Hypothalamus (tissue), 51 donors: ENCODE results near the gene ZNF536.
"Not testable (repeated sequence)": the region's sequence is repeated elsewhere in the genome, so short reads cannot be mapped to it uniquely, and the experiment has no call there.

ENCODE experiments used
- DNase-seq, 51 donors: peaks; one replicate each; lab custom pipeline; 2025; lab: John Stamatoyannopoulos, UW

ZNF536 gene

GRCh38 chr19:30407068-30407709, 35.0 kb downstream of the ZNF536 start:
- DNase-seq: no peak

- DNase-seq: no peak
These were observed 36.6 kb downstream of the ZNF536 start for GRCh38 chr19:30408734-30409301.

GRCh38 chr19:30411714-30412113, 39.5 kb downstream of the ZNF536 start:
- DNase-seq: no peak

GRCh38 chr19:30416375-30416774, 44.2 kb downstream of the ZNF536 start:
- no peak for DNase-seq

GRCh38 chr19:30417166-30417565, 45.0 kb downstream of the ZNF536 start:
- not testable (repeated sequence) for DNase-seq

- DNase-seq: peak in 24 of 51 donors; percentile 4 to 64 (median 30)
These were observed 47.5 kb downstream of the ZNF536 start for GRCh38 chr19:30419568-30420180.

- no peak for DNase-seq
These were observed 48.1 kb downstream of the ZNF536 start for GRCh38 chr19:30420316-30420715.

- DNase-seq: no peak
These were observed 48.7 kb downstream of the ZNF536 start for GRCh38 chr19:30420881-30421280.

GRCh38 chr19:30421571-30421970, 49.4 kb downstream of the ZNF536 start:
- DNase-seq: no peak

GRCh38 chr19:30423481-30423880, 51.3 kb downstream of the ZNF536 start:
- DNase-seq: peak in 4 of 51 donors; percentile 8 to 38 (median 17)

- no peak for DNase-seq
These were observed 54.0 kb downstream of the ZNF536 start for GRCh38 chr19:30425885-30426838.

- no peak for DNase-seq
These were observed 54.7 kb downstream of the ZNF536 start for GRCh38 chr19:30426864-30427263.

GRCh38 chr19:30428092-30428680, 56.0 kb downstream of the ZNF536 start:
- DNase-seq: no peak

GRCh38 chr19:30428844-30429243, 56.7 kb downstream of the ZNF536 start:
- DNase-seq: no peak

GRCh38 chr19:30430206-30430734, 58.1 kb downstream of the ZNF536 start:
- DNase-seq: no peak

- no peak for DNase-seq
These were observed 59.4 kb downstream of the ZNF536 start for GRCh38 chr19:30431591-30431990.

- DNase-seq: no peak
These were observed 62.8 kb downstream of the ZNF536 start for GRCh38 chr19:30434797-30435594.

GRCh38 chr19:30437869-30438268, 65.7 kb downstream of the ZNF536 start:
- DNase-seq: no peak

GRCh38 chr19:30439310-30439709, 67.1 kb downstream of the ZNF536 start:
- DNase-seq: peak in 8 of 51 donors; percentile 1 to 15 (median 10)

GRCh38 chr19:30441011-30441410, 68.8 kb downstream of the ZNF536 start:
- no peak for DNase-seq
